Stimulated activated naive CD4-positive, alpha-beta T cell treated with Interleukin-2 at 50 U/mL for 16 hours (primary cell): ENCODE results near the gene HOXA7.
A peak's percentile ranks its signal among the peaks of the same experiment; 100 is the strongest.

Source experiments
- DNase-seq: peaks from one replicate; lab custom pipeline; 2025; lab: John Stamatoyannopoulos, UW

HOXA7 gene

GRCh38 chr7:27170426-27171324 is 14.2 kb upstream of the HOXA7 start:
- DNase-seq = no peak

DNA sequence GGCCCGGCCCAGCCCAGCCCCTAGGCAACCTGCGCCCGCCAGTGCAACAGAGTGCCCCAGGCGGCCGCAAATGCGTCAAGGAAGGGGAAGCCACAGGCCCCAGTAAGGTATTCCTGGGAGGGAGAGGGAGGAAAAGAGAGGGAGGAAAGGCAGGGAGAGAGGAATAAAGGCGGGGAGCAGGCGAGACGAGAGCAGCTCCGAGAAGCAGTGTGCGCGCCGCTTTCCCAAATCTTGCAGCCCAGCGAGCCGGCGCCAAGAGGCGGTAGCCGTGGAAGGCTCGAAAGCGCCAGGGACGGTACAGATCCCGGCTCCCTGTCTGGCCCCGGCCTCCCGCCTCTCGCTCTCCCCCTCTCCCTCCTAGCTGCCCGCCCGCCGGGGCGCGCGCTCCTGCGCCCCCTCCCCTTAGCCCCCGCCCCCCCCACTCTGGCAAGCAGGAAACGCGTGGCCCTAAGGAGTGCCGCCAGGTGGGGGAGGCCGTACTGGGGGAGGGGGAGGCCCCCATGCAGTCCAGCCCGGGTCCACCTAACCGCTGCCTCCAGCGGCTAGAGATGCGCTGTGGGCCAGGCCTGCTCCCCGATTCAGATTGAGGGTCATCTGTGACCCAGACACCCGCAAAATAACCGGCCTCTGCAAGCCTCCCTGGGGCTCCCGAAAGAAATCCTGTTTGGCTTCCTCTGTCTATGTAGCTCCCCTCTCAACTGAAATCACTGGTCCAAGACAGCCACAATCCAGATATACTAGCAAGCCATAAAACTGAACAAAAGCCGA is 13.4 kb upstream of the HOXA7 start:
- no peak for DNase-seq

DNA sequence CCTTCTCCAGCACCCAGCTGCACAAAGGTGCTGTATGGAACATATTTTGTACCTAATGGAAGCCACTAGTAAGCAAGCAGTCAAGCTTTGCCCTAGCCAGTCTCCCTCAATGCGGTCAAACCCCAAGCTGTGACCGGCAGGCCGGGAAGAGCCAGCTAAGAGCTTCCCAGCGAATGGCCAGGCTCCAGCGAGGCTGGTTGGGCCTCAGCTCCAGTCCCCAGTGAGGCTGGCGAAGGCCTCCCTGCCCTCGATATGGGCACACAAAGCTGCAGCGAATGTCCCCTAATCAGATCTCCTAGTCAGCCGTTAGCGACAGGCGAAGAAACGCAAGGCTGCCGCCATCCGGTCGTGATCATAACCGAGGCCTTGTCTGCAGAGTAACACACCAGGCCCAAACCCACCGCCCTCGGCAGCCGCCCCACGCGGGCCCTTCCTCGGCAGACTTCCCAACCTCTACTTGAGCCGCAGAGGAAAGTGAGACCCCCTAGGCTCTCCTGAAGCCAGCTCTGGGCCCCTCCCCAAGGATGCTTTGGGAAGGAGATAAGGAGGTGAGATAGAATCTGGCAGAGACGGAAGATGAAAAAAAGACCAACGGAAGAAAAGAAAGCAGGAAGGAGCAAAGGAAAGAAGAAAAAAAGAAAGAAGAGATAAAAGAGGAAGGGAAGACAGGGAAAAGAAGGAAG is 11.9 kb upstream of the HOXA7 start:
- no peak for DNase-seq

GRCh38 chr7:27167916-27168264 is 11.4 kb upstream of the HOXA7 start:
- no peak for DNase-seq

DNA sequence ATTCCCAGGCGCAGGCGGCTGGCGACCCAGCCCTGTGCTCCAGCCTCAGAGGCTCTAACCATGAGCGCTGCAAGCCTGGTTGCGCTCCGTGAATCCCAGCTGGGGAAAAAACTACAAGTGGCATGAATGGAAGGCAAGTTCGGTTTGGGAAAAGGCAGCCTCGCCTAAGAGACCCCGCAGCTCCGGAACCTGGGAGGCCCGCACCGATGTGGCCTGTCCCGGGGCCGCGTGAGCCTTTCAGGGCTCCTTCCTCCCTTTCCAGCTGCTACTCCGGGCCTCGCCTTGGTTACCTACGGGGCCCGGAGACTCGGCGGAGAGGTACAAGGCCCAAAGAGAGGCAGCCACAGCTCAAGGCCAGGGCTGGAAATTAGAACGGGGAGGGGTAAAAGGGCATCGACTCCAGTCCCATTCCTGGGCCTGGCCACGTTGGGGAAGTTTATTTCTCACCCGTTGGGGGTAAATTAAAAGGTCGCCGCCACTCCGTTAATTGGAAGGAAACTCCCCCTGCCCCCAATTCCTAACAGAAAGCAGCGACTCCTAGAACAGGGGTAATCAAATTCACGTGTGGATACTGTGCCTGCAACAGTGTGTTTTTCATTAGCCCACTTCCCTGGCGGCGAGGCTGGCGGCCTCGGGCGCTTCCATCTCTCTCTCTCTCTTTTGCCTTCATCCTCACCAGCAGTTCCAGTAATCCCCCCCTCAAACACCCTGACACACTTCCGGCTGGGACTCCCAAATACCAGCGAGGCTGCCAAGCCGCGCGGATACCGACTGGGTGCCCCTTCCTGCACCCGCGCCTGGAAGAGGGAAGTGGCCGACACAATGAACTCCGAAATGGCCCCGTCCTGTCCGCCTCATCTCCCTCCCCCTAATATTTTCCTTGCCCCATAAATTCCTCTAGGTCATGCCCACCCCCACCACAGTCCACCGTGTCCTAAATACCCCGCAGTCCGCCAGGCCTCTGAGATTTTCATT is 10.3 kb upstream of the HOXA7 start:
- no peak for DNase-seq

DNA sequence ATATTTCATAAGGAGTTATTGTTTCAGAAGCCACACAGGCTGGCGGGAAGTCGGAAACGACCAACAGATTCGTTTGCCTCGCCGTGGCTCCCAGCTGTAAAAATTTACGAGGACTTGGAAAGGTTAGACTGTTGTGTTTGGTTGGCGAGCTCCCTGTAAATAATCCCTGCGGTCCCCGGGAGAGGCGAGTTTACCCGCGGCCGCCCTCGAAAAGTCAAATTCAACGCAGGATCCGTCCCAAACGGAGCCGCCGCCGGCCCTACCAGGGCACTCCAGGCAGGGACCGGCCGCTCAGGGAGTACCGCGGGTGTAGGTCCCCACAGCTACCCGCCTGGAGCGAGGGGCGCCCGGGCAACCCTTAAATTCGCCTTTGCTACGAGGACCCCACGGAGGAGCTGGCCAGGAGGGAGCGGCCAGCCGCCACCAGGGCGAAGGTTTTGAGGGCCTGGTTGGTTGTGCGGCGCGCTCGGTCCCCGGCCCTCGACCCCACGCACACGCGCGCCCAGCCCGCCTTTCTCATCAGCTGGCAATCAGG is 9.6 kb upstream of the HOXA7 start:
- no peak for DNase-seq

- DNase-seq = no peak
Measured at GRCh38 chr7:27165089-27165995, 8.9 kb upstream of the HOXA7 start, which contains the start of gene HOXA9. TSS of gene HOXA9 (minus strand) at chr7:27165537. CDS start at chr7:27165457, 80 bp downstream.

DNA sequence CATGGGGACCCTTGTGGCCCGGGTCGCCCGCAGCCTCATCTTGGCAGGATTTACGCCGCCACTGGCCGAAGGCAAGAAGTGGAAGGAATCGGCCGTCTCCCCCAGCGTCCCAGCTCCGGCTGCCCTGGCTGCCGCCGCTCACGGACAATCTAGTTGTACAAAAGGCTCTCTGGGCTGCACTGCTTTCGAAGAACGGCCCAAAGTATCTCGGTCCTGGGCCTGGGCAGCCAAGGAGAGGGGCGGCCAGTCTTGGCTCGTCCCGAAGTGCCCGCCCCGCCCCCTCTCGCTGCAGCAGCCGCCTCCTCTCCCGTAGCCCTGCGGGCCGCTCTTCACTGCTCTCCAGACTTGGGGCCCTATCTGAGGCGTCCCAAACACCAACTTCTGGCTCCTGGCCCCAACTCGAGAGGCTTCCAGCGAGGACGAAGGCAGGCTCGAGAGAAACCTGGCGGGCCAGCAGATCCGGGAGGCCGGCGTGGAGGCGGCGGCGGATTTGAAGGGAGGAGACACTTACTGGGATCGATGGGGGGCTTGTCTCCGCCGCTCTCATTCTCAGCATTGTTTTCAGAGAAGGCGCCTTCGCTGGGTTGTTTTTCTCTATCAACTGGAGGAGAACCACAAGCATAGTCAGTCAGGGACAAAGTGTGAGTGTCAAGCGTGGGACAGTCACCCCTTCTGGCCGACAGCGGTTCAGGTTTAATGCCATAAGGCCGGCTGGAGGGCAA is 8.1 kb upstream of the HOXA7 start:
- no peak for DNase-seq

- no peak for DNase-seq
Measured at GRCh38 chr7:27164045-27164366, 7.5 kb upstream of the HOXA7 start.

GRCh38 chr7:27163288-27164044 is 7.0 kb upstream of the HOXA7 start:
- no peak for DNase-seq

- DNase-seq = no peak
Measured at GRCh38 chr7:27162561-27163287, 6.2 kb upstream of the HOXA7 start.

GRCh38 chr7:27161721-27162560 is 5.5 kb upstream of the HOXA7 start:
- no peak for DNase-seq

- DNase-seq = no peak
Measured at GRCh38 chr7:27161214-27161720, 4.8 kb upstream of the HOXA7 start.

- peak; percentile 81 for DNase-seq
Measured at GRCh38 chr7:27160546-27161213, 4.2 kb upstream of the HOXA7 start.

DNA sequence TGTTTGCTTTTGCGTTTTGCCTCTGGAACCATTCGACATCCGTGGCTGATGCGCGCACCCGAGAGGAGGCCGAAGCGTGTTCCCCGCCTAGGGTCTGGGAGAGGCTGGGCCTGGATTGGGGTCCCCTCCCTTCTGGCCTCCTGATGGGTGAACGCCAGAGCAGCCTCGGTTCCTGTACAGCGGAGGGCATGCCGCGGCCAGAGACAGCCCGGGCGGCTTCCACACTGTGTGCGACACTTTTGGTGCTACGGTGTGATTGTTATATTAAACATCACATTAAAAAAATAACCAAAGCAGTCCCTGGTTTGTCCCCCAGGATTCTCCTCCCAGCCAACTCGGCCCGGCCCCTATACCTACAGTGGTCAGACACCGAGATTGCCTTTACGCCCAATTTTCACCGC is 3.7 kb upstream of the HOXA7 start:
- no peak for DNase-seq
